Measurements from ENCODE around the gene GAGE10.

GAGE10 gene

DNA sequence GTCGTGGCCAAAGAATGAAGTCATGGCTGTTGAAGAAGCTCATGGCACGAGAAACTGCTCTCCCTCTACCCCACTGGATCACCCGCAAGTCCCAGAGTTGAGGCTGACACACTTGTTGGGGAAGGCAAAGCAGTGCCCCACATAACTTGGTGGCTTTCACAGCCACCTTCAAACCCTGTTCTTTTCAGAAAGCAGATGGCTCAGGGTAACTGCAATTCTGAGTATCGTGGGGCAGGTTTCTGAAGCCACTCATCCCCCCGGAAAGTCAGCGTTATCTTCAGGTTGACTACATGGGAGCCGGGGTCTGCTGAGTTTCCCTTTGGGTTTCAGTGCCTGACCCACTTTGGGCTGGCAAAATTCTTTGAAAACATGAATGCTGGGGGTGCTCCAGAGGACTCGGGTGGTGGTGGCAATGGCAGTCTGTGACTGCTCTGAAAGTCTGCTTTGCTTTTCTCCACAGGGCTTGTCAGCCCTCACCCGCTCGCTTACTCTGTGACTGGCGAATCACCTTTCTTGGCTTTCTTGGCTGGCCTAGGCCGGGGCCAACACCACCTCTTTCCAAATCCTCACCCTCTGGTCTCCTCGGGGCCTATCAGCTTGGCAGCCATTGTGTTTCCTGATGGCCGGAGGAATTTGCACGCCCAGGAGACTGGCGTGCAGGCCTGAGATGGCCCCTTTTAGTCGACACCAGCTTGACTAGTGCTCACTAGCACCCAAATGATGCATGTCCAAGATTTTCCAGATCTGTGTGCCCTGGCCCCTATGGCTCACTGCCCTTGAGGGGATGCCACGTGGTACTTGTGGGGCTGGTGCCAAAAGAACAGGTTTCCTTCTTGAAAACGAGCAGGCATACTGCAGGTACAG is 26.5 kb upstream of the GAGE10 start:
- no peak for TF ChIP-seq ZFX (IDR thresholded peaks at IDR 0.05)
- no peak for TF ChIP-seq CTCF (conservative IDR thresholded peaks at IDR 0.05)
- no peak overlapping the region for H3K27ac ChIP-seq

- no peak for TF ChIP-seq ZFX (IDR thresholded peaks at IDR 0.05)
- no peak for TF ChIP-seq CTCF (conservative IDR thresholded peaks at IDR 0.05)
- no peak overlapping the region for H3K27ac ChIP-seq
Measured at GRCh38 chrX:49277535-49277830, 26.0 kb upstream of the GAGE10 start.

- no peak for TF ChIP-seq CTCF (conservative IDR thresholded peaks at IDR 0.05)
- no peak for TF ChIP-seq ZFX (IDR thresholded peaks at IDR 0.05)
- H3K27ac ChIP-seq, result no peak overlapping the region
Measured at GRCh38 chrX:49278081-49278480, 25.4 kb upstream of the GAGE10 start.

- no peak for TF ChIP-seq CTCF (conservative IDR thresholded peaks at IDR 0.05)
- no peak overlapping the region for H3K27ac ChIP-seq
Measured at GRCh38 chrX:49282647-49283011, 20.8 kb upstream of the GAGE10 start.

GRCh38 chrX:49284212-49284611 is 19.2 kb upstream of the GAGE10 start:
- TF ChIP-seq ZFX (IDR thresholded peaks at IDR 0.05) (no peak), CTCF (conservative IDR thresholded peaks at IDR 0.05) (no peak)
- H3K27ac ChIP-seq, result no peak overlapping the region

GRCh38 chrX:49286136-49286535 is 17.3 kb upstream of the GAGE10 start:
- no peak for TF ChIP-seq CTCF (conservative IDR thresholded peaks at IDR 0.05)
- no peak for TF ChIP-seq ZFX (IDR thresholded peaks at IDR 0.05)

GRCh38 chrX:49286581-49286980 is 16.9 kb upstream of the GAGE10 start:
- no peak for TF ChIP-seq CTCF (conservative IDR thresholded peaks at IDR 0.05)
- TF ChIP-seq ZFX (IDR thresholded peaks at IDR 0.05), result no peak
- H3K27ac ChIP-seq, result no peak overlapping the region

More at GRCh38 chrX:49286136-49286535, 17.3 kb upstream of the GAGE10 start:
- no peak overlapping the region for H3K27ac ChIP-seq

All from C4-2B (cell line).